HEK293 (cell line): ENCODE results near the gene DUOX1.

Source experiments
- CTCF ChIA-PET: fragments of 350-600 bp; formaldehyde crosslinking; extraction: SDS; loops from one replicate; lab custom pipeline; 2021; ENCODE audit warnings: antibody characterized with exemption; lab: Yijun Ruan, JAX
- POLR2A ChIA-PET: fragments of 300-600 bp; formaldehyde crosslinking; extraction: SDS; loops from one replicate; lab custom pipeline; 2020; ENCODE audit warnings: antibody characterized with exemption, inconsistent platforms; lab: Yijun Ruan, JAX
- H3K27ac ChIP-seq: fragments of 200-500 bp; sonication (Bioruptor generic); 2 replicates; pipeline ENCODE4 v1.5.1; 2014; ENCODE audit warnings: low read depth, low read length, control low read depth, inconsistent platforms; ENCODE audit errors: extremely low read depth
- H3K36me3 ChIP-seq, 2 experiments: fragments of 200-500 bp in 1 of 2; sonication (Bioruptor generic) in 1 of 2; 1 replicate in 1 of 2; 2 replicates in 1 of 2; pipeline ENCODE4 v1.5.1; 2014 to 2017; ENCODE audit warnings: inconsistent platforms in 2 of 2, low read length in 2 of 2; ENCODE audit not compliant: control insufficient read depth in 2 of 2, insufficient read depth in 1 of 2
- H3K4me1 ChIP-seq: fragments of 200-500 bp; sonication (Bioruptor generic); 2 replicates; pipeline ENCODE4 v1.5.1; 2014; ENCODE audit warnings: mild to moderate bottlenecking, low read length, inconsistent platforms; ENCODE audit not compliant: control insufficient read depth, insufficient read depth
- H3K4me3 ChIP-seq: 2 replicates; pipeline ENCODE4 v1.5.1; 2011; ENCODE audit warnings: low read depth, mild to moderate bottlenecking, control low read depth, low read length, moderate library complexity
- H3K9me3 ChIP-seq: fragments of 200-500 bp; sonication (Bioruptor generic); 2 replicates; pipeline ENCODE4 v1.5.1; 2014; ENCODE audit warnings: low read depth, low read length, inconsistent platforms; ENCODE audit not compliant: control insufficient read depth, insufficient read depth
- ATF2 ChIP-seq: fragments of 450-650 bp; formaldehyde crosslinking; IDR thresholded peaks from 2 replicates; pipeline ENCODE4 v1.5.1; 2016; ENCODE audit warnings: missing biosample characterization, missing genetic modification characterization, low read depth
- FEZF1 ChIP-seq: fragments of 450-650 bp; formaldehyde crosslinking; IDR thresholded peaks from 2 replicates; pipeline ENCODE4 v1.5.1; 2016; ENCODE audit warnings: missing biosample characterization, missing genetic modification characterization
- GLIS2 ChIP-seq: fragments of 450-650 bp; formaldehyde crosslinking; IDR thresholded peaks from 2 replicates; pipeline ENCODE4 v1.5.1; 2016; ENCODE audit warnings: missing biosample characterization, missing genetic modification characterization
- MYNN ChIP-seq: fragments of 450-650 bp; formaldehyde crosslinking; IDR thresholded peaks from 2 replicates; pipeline ENCODE4 v1.5.1; 2016; ENCODE audit warnings: missing biosample characterization, missing genetic modification characterization, borderline replicate concordance
- RBAK ChIP-seq: fragments of 450-650 bp; formaldehyde crosslinking; IDR thresholded peaks from 2 replicates; pipeline ENCODE4 v1.5.1; 2016; ENCODE audit warnings: missing biosample characterization, missing genetic modification characterization
- SETDB1 ChIP-seq: IDR thresholded peaks from one replicate; pipeline ENCODE4 v1.6.1; 2017; ENCODE audit warnings: mild to moderate bottlenecking, low read length, moderate library complexity, mixed read lengths; ENCODE audit not compliant: insufficient read length
- ZBTB1 ChIP-seq: fragments of 450-650 bp; formaldehyde crosslinking; IDR thresholded peaks from 2 replicates; pipeline ENCODE4 v1.5.1; 2016; ENCODE audit warnings: missing biosample characterization, missing genetic modification characterization
- ZBTB44 ChIP-seq: fragments of 450-650 bp; IDR thresholded peaks from 2 replicates; pipeline ENCODE4 v1.5.1; 2018; ENCODE audit warnings: missing biosample characterization, mild to moderate bottlenecking, missing genetic modification characterization
- ZNF18 ChIP-seq: fragments of 450-650 bp; formaldehyde crosslinking; IDR thresholded peaks from 2 replicates; pipeline ENCODE4 v1.5.1; 2016; ENCODE audit warnings: missing biosample characterization, missing genetic modification characterization
- ZNF202 ChIP-seq: fragments of 450-650 bp; formaldehyde crosslinking; IDR thresholded peaks from 2 replicates; pipeline ENCODE4 v1.5.1; 2016; ENCODE audit warnings: missing biosample characterization, missing genetic modification characterization, borderline replicate concordance
- ZNF501 ChIP-seq: fragments of 450-650 bp; formaldehyde crosslinking; IDR thresholded peaks from 2 replicates; pipeline ENCODE4 v1.5.1; 2016; ENCODE audit warnings: missing biosample characterization, missing genetic modification characterization
- ZNF513 ChIP-seq: fragments of 450-650 bp; IDR thresholded peaks from 2 replicates; pipeline ENCODE4 v1.5.1; 2018; ENCODE audit warnings: missing biosample characterization, missing genetic modification characterization
- ZNF626 ChIP-seq: fragments of 450-650 bp; sonication (Bioruptor Pico); formaldehyde crosslinking; IDR thresholded peaks from 2 replicates; pipeline ENCODE4 v1.5.1; 2018; ENCODE audit warnings: missing biosample characterization, missing genetic modification characterization, inconsistent platforms
- TF ChIP-seq, protein P1 (sequence below): IDR thresholded peaks from 2 replicates; pipeline ENCODE4 v1.6.1; 2011; ENCODE audit warnings: mild to moderate bottlenecking, low read depth, low read length, borderline replicate concordance
- TF ChIP-seq, protein P2 (sequence below): fragments of 450-650 bp; formaldehyde crosslinking; IDR thresholded peaks from 2 replicates; pipeline ENCODE4; 2016; ENCODE audit warnings: missing biosample characterization, missing genetic modification characterization
- TF ChIP-seq, protein P3 (sequence below): fragments of 450-650 bp; formaldehyde crosslinking; IDR thresholded peaks from 2 replicates; pipeline ENCODE4 v1.5.1; 2016; ENCODE audit warnings: missing biosample characterization, missing genetic modification characterization

Gene DUOX1

DNA sequence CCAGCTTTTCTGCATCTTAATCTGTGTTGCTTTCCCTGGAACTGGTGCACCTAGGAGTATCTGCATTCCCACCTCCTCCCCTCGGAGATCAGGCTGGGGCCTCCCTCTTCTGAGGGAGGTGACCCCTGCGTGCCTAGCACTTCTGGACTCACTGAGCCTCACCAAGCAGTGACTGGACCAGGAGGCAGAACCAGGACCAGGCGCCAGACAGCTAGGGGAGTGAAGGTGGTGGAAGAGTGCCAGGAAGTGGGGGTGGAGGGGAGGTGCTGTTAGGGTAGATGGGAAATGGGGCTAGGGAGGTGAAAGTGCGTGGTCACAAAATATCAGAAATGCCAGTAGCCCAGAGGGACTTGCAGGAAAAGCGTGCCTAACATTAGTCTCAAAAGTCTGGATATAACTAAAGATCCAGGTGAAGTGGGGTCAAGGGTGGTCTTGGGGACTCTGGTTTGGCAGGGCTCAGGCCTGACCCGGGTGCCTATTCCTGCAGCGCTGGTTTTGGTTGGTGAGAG, 14.4 kb upstream of the DUOX1 start:
- Histone ChIP-seq H3K4me3 (no peak overlapping the region), H3K9me3 (no peaks in the 10 kb centered on the region), H3K27ac (no peak overlapping the region), H3K36me3 (no peaks in the 10 kb centered on the region), H3K4me1 (no peaks in the 10 kb centered on the region)
- CTCF ChIA-PET: interaction anchor here (1.4 kb wide), 1 partner anchor 11 kb away, joined by 3 read pairs; no protein-coding TSS in a partner anchor
- POLR2A ChIA-PET: no interaction called here
- TF ChIP-seq, protein P1, sequence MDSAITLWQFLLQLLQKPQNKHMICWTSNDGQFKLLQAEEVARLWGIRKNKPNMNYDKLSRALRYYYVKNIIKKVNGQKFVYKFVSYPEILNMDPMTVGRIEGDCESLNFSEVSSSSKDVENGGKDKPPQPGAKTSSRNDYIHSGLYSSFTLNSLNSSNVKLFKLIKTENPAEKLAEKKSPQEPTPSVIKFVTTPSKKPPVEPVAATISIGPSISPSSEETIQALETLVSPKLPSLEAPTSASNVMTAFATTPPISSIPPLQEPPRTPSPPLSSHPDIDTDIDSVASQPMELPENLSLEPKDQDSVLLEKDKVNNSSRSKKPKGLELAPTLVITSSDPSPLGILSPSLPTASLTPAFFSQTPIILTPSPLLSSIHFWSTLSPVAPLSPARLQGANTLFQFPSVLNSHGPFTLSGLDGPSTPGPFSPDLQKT: no peak
- no peak for TF ChIP-seq ZNF513 (tag by site-specific recombination)
- no peak for TF ChIP-seq ZNF202
- TF ChIP-seq, all 188 proteins: peak for 0

DNA sequence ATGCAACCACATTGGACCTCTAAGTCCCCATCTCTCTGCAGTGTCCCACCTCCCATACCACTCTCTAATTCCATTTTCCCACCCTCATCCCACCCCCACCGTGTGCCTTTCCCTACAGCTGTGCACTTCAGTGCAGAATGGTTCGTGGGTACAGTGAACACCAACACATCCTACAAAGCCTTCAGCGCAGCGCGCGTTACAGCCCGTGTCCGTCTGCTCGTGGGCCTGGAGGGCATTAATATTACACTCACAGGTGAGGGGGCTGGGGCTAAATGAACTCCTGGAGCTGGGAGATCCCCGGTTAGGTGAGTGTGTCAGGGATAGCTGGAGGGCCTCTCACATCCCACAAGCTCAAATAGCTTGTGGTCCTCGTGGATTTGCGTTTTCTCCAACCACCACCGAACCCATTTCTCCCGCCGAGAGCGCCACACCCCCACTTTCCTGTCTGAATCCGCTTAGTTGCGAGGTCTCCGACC, 13.8 kb upstream of the DUOX1 start:
- ChIA-PET CTCF (interaction anchor here (0.7 kb wide), 1 partner anchor 23 kb away, joined by 3 read pairs; no protein-coding TSS in a partner anchor), POLR2A (no interaction called here)
- TF ChIP-seq, protein P2, sequence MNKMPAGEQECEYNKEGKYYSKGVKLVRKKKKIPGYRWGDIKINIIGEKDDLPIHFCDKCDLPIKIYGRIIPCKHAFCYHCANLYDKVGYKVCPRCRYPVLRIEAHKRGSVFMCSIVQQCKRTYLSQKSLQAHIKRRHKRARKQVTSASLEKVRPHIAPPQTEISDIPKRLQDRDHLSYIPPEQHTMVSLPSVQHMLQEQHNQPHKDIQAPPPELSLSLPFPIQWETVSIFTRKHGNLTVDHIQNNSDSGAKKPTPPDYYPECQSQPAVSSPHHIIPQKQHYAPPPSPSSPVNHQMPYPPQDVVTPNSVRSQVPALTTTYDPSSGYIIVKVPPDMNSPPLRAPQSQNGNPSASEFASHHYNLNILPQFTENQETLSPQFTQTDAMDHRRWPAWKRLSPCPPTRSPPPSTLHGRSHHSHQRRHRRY (tag by site-specific recombination): no peak
- no peak for TF ChIP-seq ZBTB44 (tag by site-specific recombination)
- TF ChIP-seq ZNF626: no peak
- TF ChIP-seq ZNF501 (tag by site-specific recombination): no peak
- no peak for TF ChIP-seq GLIS2 (tag by site-specific recombination)
- TF ChIP-seq ZNF18 (tag by site-specific recombination): no peak
- TF ChIP-seq ATF2: no peak
- no peak for TF ChIP-seq ZBTB1
- no peak for TF ChIP-seq SETDB1
- TF ChIP-seq, protein P3, sequence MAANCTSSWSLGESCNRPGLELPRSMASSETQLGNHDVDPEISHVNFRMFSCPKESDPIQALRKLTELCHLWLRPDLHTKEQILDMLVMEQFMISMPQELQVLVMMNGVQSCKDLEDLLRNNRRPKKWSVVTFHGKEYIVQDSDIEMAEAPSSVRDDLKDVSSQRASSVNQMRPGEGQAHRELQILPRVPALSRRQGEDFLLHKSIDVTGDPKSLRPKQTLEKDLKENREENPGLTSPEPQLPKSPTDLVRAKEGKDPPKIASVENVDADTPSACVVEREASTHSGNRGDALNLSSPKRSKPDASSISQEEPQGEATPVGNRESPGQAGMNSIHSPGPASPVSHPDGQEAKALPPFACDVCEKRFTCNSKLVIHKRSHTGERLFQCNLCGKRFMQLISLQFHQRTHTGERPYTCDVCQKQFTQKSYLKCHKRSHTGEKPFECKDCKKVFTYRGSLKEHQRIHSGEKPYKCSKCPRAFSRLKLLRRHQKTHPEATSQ (tag by site-specific recombination): no peak
- no peak for TF ChIP-seq FEZF1
- no peak for TF ChIP-seq MYNN (tag by site-specific recombination)
- TF ChIP-seq RBAK (tag by site-specific recombination): no peak

More for the DNA sequence above, 13.8 kb upstream of the DUOX1 start:
- Histone ChIP-seq H3K4me3 (no peak overlapping the region), H3K4me1 (no peaks in the 10 kb centered on the region), H3K36me3 (no peaks in the 10 kb centered on the region), H3K27ac (no peak overlapping the region), H3K9me3 (no peaks in the 10 kb centered on the region)
